ENCODE results near the gene KLF7.

KLF7 gene

DNA sequence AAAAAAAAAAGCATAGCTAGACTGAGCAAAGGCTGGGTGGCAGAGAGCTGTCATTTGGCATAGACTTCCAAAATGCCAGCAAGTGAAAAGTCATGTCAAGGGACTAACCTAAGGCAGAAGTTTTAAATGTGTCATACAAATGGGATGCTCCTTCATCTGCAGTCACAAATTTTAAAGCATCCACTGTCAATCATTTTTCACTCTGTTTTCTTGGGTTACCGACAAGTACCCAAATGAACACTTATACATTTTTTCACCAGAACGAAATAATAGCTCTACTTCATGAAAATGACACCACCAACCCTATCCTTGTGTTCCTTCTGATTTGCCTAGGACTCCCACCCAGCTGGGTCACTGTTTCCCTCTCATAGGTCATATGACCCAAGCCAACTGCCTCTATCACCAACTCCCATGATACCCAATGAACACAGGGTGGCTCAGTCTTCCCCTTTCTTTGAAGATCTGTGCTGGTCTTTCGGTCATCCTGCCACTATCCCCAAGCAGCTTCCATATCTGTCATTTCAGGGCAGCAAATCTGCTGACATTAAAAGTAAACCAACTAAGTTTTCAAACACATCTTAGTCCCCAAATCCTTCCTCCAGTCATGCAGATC, 21.5 kb downstream of the KLF7 start:
- DNase-seq: no peak

GRCh38 chr2:207143215-207144172, 22.3 kb downstream of the KLF7 start:
- no peak for DNase-seq

- DNase-seq: no peak
These were observed 23.3 kb downstream of the KLF7 start for GRCh38 chr2:207142461-207142860.

DNA sequence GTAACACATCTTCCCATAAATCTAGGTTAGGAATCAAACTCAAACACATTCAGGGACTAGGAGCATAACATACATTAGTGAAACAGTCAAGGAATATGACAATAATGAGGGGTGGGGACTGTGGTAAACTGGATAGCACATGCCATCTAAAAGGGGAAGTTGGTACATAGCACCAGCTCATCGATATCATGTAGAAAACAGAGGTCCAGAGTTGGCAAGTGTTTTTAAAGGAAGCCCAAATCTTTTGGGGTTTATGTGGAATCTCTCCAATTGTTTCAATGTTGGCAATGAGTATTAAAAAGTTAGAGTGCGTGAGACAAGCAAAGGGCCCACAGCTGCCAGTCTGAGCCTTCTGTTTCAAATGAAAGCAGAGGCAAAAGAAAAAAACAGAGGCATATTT, 24.4 kb downstream of the KLF7 start:
- no peak for DNase-seq

- DNase-seq: no peak
These were observed 25.5 kb downstream of the KLF7 start for GRCh38 chr2:207140265-207140664.

DNA sequence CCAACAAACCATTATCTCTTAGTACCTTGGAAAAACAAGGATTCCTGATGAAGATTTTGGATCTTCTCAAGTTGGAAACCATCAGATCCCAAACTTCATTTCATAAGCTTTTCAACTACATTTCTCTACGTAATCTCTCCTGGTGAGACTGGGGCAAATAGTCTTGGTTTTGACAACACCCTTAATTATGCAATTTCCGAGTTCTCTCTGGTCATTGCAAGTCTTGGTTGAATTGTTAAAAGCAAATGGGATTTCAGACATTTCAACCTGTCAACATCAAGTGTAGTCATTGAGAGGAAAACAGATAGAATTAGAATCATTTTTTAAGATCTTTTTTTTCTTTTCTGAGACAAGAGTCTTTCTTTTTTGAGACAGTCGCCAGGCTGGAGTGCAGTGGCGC, 26.2 kb downstream of the KLF7 start:
- no peak for DNase-seq

GRCh38 chr2:207138627-207139297, 27.0 kb downstream of the KLF7 start:
- DNase-seq: no peak

- DNase-seq: no peak
These were observed 28.0 kb downstream of the KLF7 start for GRCh38 chr2:207137596-207138337.

DNA sequence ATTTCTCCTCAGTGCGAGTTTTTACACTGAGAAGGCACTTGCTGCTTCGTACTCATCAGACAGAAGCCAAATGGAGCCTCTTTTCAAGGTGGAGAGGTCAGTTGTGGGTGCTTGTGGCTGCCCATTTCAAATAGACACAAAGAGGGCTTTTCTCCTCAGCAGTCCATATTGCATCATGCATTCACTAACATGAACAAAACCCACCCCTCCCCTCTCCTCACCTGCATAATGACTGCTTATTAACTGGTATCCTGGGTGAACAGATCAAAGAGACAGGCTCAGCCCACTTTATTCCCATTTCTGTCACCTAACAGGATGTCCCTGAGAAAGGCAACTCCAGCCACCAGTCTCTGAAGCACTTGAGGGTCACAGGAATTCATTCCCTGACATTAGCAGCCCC, 28.9 kb downstream of the KLF7 start:
- DNase-seq: no peak

GRCh38 chr2:207135801-207136457, 29.8 kb downstream of the KLF7 start:
- no peak for DNase-seq

- no peak for DNase-seq
These were observed 30.4 kb downstream of the KLF7 start for GRCh38 chr2:207135340-207135739.

DNA sequence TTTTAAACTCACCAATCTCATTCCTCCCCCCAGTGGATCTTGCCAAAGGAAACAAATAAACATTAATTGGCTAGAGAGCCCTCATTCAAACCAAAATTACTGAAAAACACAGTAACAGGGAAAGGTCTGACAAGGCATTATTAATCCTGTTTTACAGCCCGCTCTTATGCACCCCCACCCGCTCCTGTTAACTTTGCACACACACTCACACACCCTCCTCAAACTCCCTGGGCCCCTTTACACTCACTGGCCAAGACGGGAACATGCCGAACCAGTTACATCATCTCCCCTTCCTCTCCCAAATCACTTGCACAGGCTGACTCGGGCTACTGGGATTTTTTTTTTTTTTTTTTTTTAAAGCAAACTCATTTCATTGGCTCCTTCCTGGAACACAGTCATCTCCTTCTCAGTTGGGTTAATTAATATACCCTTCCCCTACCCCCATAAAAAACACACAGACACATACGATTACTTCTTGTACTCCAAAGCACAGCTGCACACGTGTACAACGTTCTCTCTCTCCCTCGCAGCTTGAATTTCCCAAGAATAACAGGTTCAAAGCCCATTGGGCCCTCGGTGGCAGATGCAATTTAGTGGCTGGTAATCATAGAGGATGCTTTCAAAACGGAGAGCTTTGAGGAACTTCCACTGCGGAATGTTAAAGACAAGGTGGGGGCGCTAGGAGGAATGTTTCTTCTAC, 31.8 kb downstream of the KLF7 start:
- no peak for DNase-seq

GRCh38 chr2:207133458-207133819, 32.3 kb downstream of the KLF7 start:
- DNase-seq: no peak

DNA sequence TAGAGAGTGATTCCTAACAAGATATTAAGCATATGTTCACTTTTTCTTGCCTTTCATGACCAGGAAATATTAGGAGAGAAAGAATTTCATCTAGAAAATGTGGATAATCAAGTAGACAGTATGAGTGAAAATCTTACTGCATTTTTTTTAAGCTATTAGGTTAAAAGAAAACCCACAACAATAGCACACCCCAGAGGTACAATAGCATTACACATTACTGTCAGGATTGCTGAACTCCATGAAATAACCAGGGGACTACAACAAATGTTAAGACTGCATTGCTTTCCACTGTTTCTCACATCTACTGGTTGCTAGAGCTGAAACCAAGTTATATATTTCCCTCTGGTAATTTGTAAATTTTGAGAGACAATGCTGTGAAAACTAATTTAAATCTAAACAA, 33.7 kb downstream of the KLF7 start:
- no peak for DNase-seq

DNA sequence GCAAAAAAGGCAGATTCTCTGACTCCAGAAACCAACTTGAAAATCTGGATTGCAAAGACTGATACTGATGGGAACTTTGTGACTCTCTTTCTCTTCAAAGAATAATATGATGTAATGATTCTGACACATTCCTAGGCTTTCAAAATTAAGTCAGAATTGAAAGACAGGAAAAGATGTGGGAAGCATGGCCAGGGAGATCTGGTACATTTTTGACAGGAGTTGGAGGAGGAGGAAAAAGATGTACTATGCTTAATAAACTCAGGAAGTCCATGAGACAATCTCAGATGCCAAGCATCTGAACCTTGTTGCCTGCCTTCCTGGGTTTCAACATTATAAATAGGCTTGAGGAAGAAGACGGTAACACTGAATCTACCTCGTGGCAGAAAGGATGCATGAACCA, 34.2 kb downstream of the KLF7 start:
- DNase-seq: no peak

GRCh38 chr2:207130958-207131521, 34.7 kb downstream of the KLF7 start:
- DNase-seq: no peak

DNA sequence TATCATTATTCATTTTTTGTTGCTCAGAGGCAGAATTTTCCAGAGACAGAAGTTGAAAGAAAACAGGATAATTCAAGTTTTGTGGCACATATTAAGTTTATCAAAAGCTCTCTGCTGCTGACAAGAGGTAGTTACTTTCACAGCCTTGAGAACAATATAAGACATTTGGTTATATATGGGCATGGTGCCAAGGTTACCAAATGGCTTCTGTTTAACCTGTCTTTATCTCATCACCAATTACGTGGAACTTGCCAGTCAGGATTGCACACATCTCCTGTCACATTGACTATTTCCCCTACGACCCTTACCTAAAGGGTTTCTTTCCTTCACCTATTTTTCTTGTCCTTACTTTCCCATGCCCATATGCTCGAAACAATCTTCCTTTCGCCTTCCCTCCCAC, 35.9 kb downstream of the KLF7 start:
- no peak for DNase-seq

DNA sequence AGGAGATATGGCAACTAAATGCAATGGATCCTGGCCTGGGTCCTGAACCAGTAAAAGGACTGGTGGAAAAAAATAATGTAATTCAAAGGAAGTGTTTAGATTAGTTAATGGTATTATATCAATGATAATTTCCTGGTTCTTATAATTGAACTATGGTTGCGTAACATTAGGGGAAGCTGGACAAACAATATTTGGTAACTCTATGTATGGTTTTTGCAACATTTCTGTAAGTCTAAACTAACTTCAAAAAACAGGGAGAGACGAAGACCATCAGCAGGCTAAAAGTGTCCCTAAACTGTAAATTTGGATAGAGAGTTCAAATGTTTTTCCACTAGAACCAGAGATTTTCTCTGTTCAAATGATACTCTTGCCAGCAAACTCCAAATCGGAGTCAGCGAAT, 36.9 kb downstream of the KLF7 start:
- no peak for DNase-seq

GRCh38 chr2:207126724-207127308, 38.9 kb downstream of the KLF7 start:
- no peak for DNase-seq

DNA sequence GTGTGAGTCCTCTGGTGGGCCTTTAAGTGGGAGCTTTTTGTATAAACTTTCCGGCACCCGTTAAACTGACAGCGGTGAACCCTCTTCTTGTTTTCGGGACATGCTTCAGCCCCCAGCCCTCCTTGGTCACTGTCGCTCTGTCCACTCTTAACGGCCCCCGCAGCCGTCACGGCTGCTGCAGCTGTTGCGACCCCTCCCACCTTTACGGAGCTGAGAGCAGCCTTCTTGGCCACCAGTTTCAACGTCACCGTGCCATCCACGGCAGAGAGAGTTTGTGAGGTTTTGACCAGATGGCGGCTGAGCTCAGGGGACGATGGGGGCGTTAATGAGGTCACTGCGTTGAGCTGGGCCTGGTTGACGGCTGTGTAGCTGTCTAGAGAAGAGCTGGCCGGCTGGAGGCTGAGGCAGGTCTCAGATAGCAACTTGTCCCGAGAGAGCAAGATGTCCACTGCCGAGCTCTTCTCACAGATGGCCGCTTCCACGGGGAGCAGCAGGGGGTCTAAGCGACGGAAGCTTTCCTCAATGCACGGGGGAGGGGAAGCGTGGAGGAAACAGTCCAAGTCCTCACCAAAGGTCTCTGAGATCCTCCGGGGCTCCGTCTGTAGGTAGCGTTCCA, 41.9 kb downstream of the KLF7 start:
- DNase-seq: no peak

DNA sequence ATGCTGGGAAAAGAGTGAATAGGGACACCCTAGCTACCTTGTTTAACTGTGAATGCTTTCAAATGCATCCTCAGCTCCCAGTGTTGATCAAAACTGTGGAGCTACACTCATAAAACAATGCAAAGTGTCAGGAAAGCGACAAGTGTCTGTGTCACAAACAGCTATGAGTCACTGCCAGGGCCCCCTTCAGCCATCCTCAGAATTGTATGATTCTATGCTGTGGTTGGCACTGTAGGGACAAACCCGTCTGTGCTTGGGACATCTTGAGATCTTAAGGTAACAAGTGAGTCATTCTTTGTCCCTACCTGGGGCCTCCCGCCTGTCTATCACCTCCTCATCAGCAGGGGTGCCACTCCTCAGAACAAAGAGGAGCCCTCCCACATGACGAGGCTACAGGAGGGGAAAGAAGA, 42.4 kb downstream of the KLF7 start:
- DNase-seq: no peak
